Astrocyte (in vitro differentiated cells and primary cell): Measurements from ENCODE around the gene RIPOR2.
"Not testable (repeated sequence)": the region's sequence is repeated elsewhere in the genome, so short reads cannot be mapped to it uniquely, and the experiment has no call there.

Experiments used
- CTCF ChIP-seq: IDR thresholded peaks from 2 replicates; pipeline ENCODE4 v1.5.1; 2011; ENCODE audit warnings: low read depth, mild to moderate bottlenecking, inconsistent platforms, low read length, moderate library complexity; ENCODE audit not compliant: insufficient read depth
- EZH2 ChIP-seq: IDR thresholded peaks from 2 replicates; pipeline ENCODE4 v1.6.1; 2012; ENCODE audit warnings: mild to moderate bottlenecking, low read length, inconsistent platforms; ENCODE audit not compliant: insufficient read depth

GRCh38 chr6:24948261-24948660 is 12.5 kb upstream of the RIPOR2 start:
- not testable (repeated sequence) for TF ChIP-seq CTCF, EZH2
